GM13977 (cell line): ENCODE data around the gene UBR1.

Experiments used
- DNase-seq: peaks from one replicate; pipeline ENCODE4 v3.0.0; 2012; ENCODE audit warnings: low spot score
- CTCF ChIP-seq: IDR thresholded peaks from 2 replicates; pipeline ENCODE4 v1.5.1; 2012; ENCODE audit warnings: mild to moderate bottlenecking, control low read depth; ENCODE audit not compliant: insufficient read depth; ENCODE audit errors: extremely low read depth, missing control alignments
- in situ Hi-C: fragments of 300-500 bp; cut with MboI; formaldehyde crosslinking; loops from one replicate; pipeline ENCODE4 v1.12.0; 2022; ENCODE audit warnings: low sequenced_read_pairs, low pct_unique_long_range_greater_than_20kb, mixed read lengths, inconsistent platforms; ENCODE audit not compliant: unreplicated experiment

The UBR1 gene

GRCh38 chr15:43107751-43108150 lies 1.9 kb upstream of the UBR1 start:
- no peak for TF ChIP-seq CTCF
- DNase-seq: no peak
- in situ Hi-C loops: no loop called here

GRCh38 chr15:43106486-43106829 lies 620 bp upstream of the UBR1 start:
- no peak for DNase-seq
- no peak for TF ChIP-seq CTCF
- in situ Hi-C loops: no loop called here

- DNase-seq: no peak
These were observed 631 bp downstream of the UBR1 start for GRCh38 chr15:43105077-43105736.

GRCh38 chr15:43104426-43104825 lies 1.4 kb downstream of the UBR1 start:
- TF ChIP-seq CTCF: no peak
- in situ Hi-C loops: no loop called here
- DNase-seq: no peak

More at GRCh38 chr15:43105077-43105736, 631 bp downstream of the UBR1 start:
- TF ChIP-seq CTCF: no peak
- in situ Hi-C loops: no loop called here

GRCh38 chr15:43103907-43104306 lies 1.9 kb downstream of the UBR1 start:
- no peak for TF ChIP-seq CTCF
- no peak for DNase-seq
- in situ Hi-C loops: no loop called here

GRCh38 chr15:43102187-43102586 lies 3.7 kb downstream of the UBR1 start:
- TF ChIP-seq CTCF: no peak
- no peak for DNase-seq
- in situ Hi-C loops: no loop called here
